Osteoblast (primary cell): ENCODE results near the gene CADPS. TPM values are rescaled to one million over a fixed set of nuclear protein-coding genes. Genes with fewer than 3 reads are reported as not detected.

Experiments used
- DNase-seq: peaks from one replicate; pipeline ENCODE4 v3.0.0; 2011; ENCODE audit warnings: low spot score, mixed read lengths; ENCODE audit not compliant: insufficient read length; ENCODE audit errors: missing footprints
- H2AFZ ChIP-seq: 2 replicates; pipeline ENCODE4 v1.6.0; 2011; ENCODE audit warnings: mild to moderate bottlenecking, low read length
- H3K27ac ChIP-seq: 2 replicates; pipeline ENCODE4 v1.5.1; 2011; ENCODE audit warnings: mild to moderate bottlenecking, low read depth, low read length, moderate library complexity
- H3K27me3 ChIP-seq: 2 replicates; pipeline ENCODE4 v1.6.0; 2012; ENCODE audit warnings: mild to moderate bottlenecking, control low read depth, inconsistent platforms, low read length, moderate library complexity; ENCODE audit not compliant: insufficient read depth
- H3K36me3 ChIP-seq: 2 replicates; pipeline ENCODE4 v1.5.1; 2011; ENCODE audit warnings: mild to moderate bottlenecking, low read length, control low read depth, moderate library complexity; ENCODE audit not compliant: insufficient read depth
- H3K4me1 ChIP-seq: 2 replicates; pipeline ENCODE4 v1.5.1; 2011; ENCODE audit warnings: mild to moderate bottlenecking, low read length, control low read depth, moderate library complexity; ENCODE audit not compliant: insufficient read depth
- H3K4me2 ChIP-seq: 2 replicates; pipeline ENCODE4 v1.6.0; 2011; ENCODE audit warnings: mild to moderate bottlenecking, low read length; ENCODE audit not compliant: insufficient read depth
- H3K4me3 ChIP-seq: fragments of 200-600 bp; sonication (generic); 3 replicates; pipeline ENCODE4 v1.5.1; 2012; ENCODE audit warnings: mild to moderate bottlenecking, low read length, inconsistent platforms; ENCODE audit not compliant: insufficient read depth
- H3K79me2 ChIP-seq: 2 replicates; pipeline ENCODE4 v1.6.0; 2012; ENCODE audit warnings: mild to moderate bottlenecking, low read length, control low read depth, inconsistent platforms; ENCODE audit not compliant: insufficient read depth
- H3K9me3 ChIP-seq: 2 replicates; pipeline ENCODE4 v1.5.1; 2011; ENCODE audit warnings: low read depth, low read length, control low read depth
- H4K20me1 ChIP-seq: 2 replicates; pipeline ENCODE4 v1.6.0; 2012; ENCODE audit warnings: mild to moderate bottlenecking, low read length, control low read depth; ENCODE audit not compliant: insufficient read depth
- CTCF ChIP-seq: IDR thresholded peaks from 2 replicates; pipeline ENCODE4 v1.5.1; 2011; ENCODE audit warnings: mild to moderate bottlenecking, low read depth, low read length, moderate library complexity; ENCODE audit errors: extremely low read depth
- total RNA-seq: library from RNA; depleted of rRNA; stranded (reverse); fragments of >200 nt; gene quantifications from 2 replicates; pipeline ENCODE4 v1.2.3, GENCODE V29; 2012

Gene CADPS
- total RNA-seq, 1 donor: not detected

- Histone ChIP-seq H3K4me3 (no peak overlapping the region), H3K36me3 (no peaks in the 10 kb centered on the region), H2AFZ (no peak overlapping the region), H3K27ac (no peak overlapping the region), H3K9me3 (no peaks in the 10 kb centered on the region), H3K79me2 (no peaks in the 10 kb centered on the region), H3K4me1 (no peaks in the 10 kb centered on the region), H3K4me2 (no peak overlapping the region), H3K27me3 (peaks cover 9% of the 10 kb centered on the region), H4K20me1 (no peaks in the 10 kb centered on the region)
- no peak for TF ChIP-seq CTCF
- no peak for DNase-seq
Measured at GRCh38 chr3:62659660-62660059, 215.6 kb downstream of the CADPS start.

DNA sequence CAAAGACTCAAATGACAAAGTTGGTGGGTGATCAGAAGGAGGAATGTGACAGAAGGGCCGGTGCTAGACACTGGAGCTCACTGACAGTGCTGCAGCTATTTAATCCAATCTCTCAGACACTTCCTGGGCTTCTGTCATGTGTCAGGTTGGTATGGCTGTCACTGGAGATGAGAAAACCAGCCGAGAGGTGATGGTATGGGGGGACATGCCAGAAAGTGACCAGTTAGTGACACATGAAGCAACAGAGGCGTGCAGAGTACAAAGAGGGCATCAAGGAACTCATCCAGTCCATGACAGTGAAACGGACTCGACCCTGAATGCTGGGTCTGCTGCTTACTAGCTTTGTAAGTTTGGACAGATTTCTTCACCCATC is 219.5 kb downstream of the CADPS start:
- H3K36me3 ChIP-seq: no peaks in the 10 kb centered on the region
- DNase-seq: no peak
- no peak for TF ChIP-seq CTCF
- H4K20me1 ChIP-seq: no peaks in the 10 kb centered on the region
- no peak overlapping the region for H3K4me2 ChIP-seq
- no peaks in the 10 kb centered on the region for H3K79me2 ChIP-seq
- H2AFZ ChIP-seq: no peak overlapping the region
- H3K4me1 ChIP-seq: no peaks in the 10 kb centered on the region
- no peak overlapping the region for H3K4me3 ChIP-seq
- no peak overlapping the region for H3K27ac ChIP-seq
- no peaks in the 10 kb centered on the region for H3K9me3 ChIP-seq
- peaks cover 6% of the 10 kb centered on the region for H3K27me3 ChIP-seq

DNA sequence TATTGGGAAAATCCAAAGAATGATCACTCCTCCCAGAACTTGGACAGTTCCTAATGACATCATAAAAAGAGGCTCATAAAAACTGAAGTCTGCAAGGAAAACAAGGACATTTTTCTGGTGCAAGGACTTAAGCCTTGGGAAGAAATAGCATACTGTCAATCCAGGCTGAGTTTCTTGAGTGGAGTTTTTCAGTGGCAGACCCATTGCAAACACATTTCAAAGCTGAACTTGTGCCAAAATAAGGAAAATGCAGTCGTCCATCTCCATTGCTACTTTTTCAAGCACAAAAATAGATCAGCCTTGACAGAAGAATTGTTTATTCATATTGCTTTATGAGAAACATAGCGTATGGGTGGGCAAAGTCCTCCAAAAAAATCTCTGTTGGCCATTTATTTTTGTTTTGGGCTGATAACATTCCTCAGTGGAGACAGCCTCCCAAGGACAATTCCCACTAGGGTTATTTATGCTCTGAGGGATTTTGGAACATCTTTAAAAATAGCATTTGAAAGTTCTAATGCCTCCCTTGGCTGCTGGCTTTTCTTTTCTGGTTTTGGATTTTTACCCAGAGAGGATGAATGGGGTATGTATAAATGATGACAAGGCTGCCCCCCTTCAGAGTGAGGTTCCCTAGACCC is 220.0 kb downstream of the CADPS start:
- Histone ChIP-seq H3K27ac (no peak overlapping the region), H3K9me3 (no peaks in the 10 kb centered on the region), H4K20me1 (no peaks in the 10 kb centered on the region), H3K4me2 (no peak overlapping the region), H2AFZ (no peak overlapping the region), H3K4me3 (no peak overlapping the region), H3K27me3 (peaks cover 6% of the 10 kb centered on the region), H3K4me1 (no peaks in the 10 kb centered on the region), H3K36me3 (no peaks in the 10 kb centered on the region), H3K79me2 (no peaks in the 10 kb centered on the region)
- TF ChIP-seq CTCF: no peak
- DNase-seq: no peak

DNA sequence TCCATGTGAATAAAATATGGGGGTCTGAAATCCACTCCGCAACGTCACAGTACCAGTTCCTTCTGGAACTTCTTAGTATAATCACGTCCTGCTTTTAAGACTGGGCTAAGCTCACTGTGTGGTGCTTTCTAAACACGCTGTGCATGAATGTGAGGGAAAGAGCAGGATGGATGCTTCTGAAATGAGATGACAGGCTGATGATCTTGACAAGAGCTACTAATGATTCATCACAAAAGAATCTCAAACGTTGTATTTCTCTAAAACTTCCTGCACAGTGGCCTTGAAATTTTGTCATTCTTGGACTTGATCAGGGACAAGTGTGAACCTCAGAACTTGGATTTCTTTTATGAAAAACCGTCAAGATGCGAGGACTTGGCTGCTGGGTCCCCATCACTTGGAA is 221.4 kb downstream of the CADPS start:
- Histone ChIP-seq H3K4me2 (no peak overlapping the region), H3K4me1 (no peaks in the 10 kb centered on the region), H3K27ac (no peak overlapping the region), H2AFZ (no peak overlapping the region), H3K4me3 (no peak overlapping the region), H3K9me3 (no peaks in the 10 kb centered on the region), H3K79me2 (no peaks in the 10 kb centered on the region), H3K27me3 (peaks cover 6% of the 10 kb centered on the region), H3K36me3 (no peaks in the 10 kb centered on the region), H4K20me1 (no peaks in the 10 kb centered on the region)
- no peak for TF ChIP-seq CTCF
- DNase-seq: peak; percentile 35
